Mesodermal cell (in vitro differentiated cells): Measurements from ENCODE around the gene RTRAF.
A peak's percentile ranks its signal among the peaks of the same experiment; 100 is the strongest.

Experiments
- H3K27ac ChIP-seq: 2 replicates; pipeline ENCODE4 v1.7.0; 2013; ENCODE audit warnings: mild to moderate bottlenecking, low read depth, low read length, moderate library complexity; ENCODE audit not compliant: severe bottlenecking
- H3K36me3 ChIP-seq: 2 replicates; pipeline ENCODE4 v1.7.1; 2013; ENCODE audit warnings: mild to moderate bottlenecking, low read length, moderate library complexity; ENCODE audit not compliant: control insufficient read depth, insufficient read depth
- H3K4me1 ChIP-seq: one replicate; pipeline ENCODE4 v1.7.1; 2013; ENCODE audit warnings: mild to moderate bottlenecking, low read length; ENCODE audit not compliant: insufficient read depth, control insufficient read depth, poor library complexity, severe bottlenecking
- H3K4me3 ChIP-seq: 2 replicates; pipeline ENCODE4 v1.7.0; 2013; ENCODE audit warnings: low read length, control low read depth, mild to moderate bottlenecking; ENCODE audit not compliant: insufficient read depth, poor library complexity, severe bottlenecking; ENCODE audit errors: extremely low read depth
- H3K9me3 ChIP-seq: 2 replicates; pipeline ENCODE4 v1.7.1; 2013; ENCODE audit warnings: mild to moderate bottlenecking, low read length, moderate library complexity; ENCODE audit not compliant: control insufficient read depth
- whole genome bisulfite sequencing, 2 experiments: methylation state at CpG; one replicate each; pipeline ENCODE4 v1.1.5; 2013; ENCODE audit warnings: missing lambda C conversion rate in 2 of 2; ENCODE audit not compliant: insufficient coverage in 2 of 2; 5-methylcytosine and 5-hydroxymethylcytosine counted together

The RTRAF gene

DNA sequence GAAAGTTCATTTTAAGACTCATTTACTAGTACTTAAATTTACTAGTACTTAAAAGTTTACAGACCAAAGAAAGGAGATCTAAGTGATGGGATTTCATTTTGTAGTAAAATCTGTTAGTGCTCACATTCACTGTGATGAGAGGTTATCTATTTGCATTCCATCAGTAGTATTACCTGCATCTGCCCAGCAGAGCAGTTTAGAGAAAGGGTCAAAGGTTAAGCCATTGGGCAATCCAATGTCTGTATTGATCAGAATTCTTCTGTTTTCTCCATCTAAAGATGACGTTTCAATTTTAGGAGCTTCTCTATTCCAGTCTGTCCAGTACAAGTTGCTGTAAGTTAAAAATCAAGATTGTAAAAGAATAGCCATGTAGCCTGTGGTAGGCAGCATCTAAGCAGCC lies 18.3 kb downstream of the RTRAF start:
- Histone ChIP-seq H3K4me3 (no peak overlapping the region), H3K27ac (no peak overlapping the region), H3K4me1 (no peaks in the 10 kb centered on the region), H3K36me3 (peaks cover 86% of the 10 kb centered on the region), H3K9me3 (no peaks in the 10 kb centered on the region)
- WGBS, 2 experiments = 100% methylated on average over 1 of the region's 1 CpG

DNA sequence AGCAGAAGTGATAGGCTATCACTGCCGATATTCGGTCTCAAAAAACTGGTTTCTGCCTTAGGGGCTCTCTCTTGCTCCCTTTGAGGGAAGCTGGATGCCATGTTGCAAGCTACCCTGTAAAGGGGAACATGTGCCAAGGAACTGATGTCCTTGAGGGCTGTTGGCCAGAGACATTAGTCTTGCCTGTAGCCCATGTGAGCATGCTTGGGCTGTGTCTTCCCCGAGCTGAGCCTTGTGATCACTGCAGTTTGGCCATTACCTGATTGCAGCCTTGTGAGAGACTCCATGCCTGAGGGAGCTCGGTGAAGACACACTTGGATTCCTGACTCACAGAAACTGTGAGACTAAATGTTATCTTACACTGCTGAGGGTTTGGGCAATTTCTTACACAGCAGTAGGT lies 18.8 kb downstream of the RTRAF start:
- H3K4me3 ChIP-seq = no peak overlapping the region
- WGBS, 2 experiments = 96 to 100% methylated on average over 3 to 4 of the region's 4 CpGs
- H3K27ac ChIP-seq = no peak overlapping the region
- H3K36me3 ChIP-seq = peaks cover 83% of the 10 kb centered on the region
- no peaks in the 10 kb centered on the region for H3K9me3 ChIP-seq
- H3K4me1 ChIP-seq = no peaks in the 10 kb centered on the region

DNA sequence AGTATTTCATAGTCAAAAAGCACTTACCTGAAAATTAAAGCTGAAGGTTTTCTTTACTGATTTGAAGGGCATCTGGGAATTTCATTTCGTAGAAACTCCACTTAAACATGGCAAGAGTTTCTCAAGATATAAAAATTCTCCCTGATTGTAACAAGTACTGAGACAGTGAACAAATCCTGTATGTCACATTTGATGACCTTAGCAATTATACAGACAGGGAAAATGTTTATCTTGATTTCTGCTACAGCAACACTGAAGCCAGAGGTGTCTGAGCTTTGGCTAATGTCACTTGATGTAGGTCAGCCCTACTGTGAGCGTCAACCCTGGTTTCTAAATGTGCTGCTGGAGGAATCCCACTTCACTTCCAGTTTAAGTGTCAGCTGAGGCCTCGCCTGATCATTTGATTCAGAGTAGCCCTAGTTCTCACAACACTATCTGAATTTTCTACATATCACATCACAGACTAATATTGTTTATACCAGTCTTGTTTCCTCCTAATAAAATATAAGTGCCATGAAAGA lies 20.9 kb downstream of the RTRAF start:
- WGBS, 2 experiments = 94 to 100% methylated on average over 2 of the region's 3 CpGs
- Histone ChIP-seq H3K36me3 (peaks cover 85% of the 10 kb centered on the region), H3K4me3 (no peak overlapping the region)

DNA sequence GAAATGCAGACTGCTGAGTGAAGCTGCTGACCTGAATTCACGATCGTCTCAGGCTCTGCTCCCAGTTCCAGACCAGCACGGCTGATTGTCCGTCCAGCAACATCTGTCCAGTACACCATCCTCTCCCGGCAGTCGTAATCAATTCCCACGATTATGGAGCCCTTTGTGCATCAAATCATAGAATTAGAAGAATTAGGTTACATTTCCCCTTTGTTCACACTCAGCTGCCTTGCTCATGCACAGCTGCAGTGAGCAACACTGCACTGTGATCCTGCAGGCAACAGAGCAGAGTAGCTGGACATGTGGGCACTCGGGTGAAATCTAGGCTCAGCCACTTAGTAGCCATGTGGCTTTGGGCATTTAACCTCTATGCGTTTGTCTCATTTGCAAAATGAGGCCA lies 22.2 kb downstream of the RTRAF start:
- H3K36me3 ChIP-seq = peaks cover 78% of the 10 kb centered on the region
- H3K27ac ChIP-seq = peak overlapping the region; percentile 10
- 98% methylated on average over 9 of the region's 9 CpGs for WGBS, 2 experiments
- H3K9me3 ChIP-seq = no peaks in the 10 kb centered on the region
- H3K4me1 ChIP-seq = peaks cover 13% of the 10 kb centered on the region
- no peak overlapping the region for H3K4me3 ChIP-seq

More for the DNA sequence above, 20.9 kb downstream of the RTRAF start:
- Histone ChIP-seq H3K4me1 (peaks cover 2% of the 10 kb centered on the region), H3K9me3 (no peaks in the 10 kb centered on the region), H3K27ac (no peak overlapping the region)

DNA sequence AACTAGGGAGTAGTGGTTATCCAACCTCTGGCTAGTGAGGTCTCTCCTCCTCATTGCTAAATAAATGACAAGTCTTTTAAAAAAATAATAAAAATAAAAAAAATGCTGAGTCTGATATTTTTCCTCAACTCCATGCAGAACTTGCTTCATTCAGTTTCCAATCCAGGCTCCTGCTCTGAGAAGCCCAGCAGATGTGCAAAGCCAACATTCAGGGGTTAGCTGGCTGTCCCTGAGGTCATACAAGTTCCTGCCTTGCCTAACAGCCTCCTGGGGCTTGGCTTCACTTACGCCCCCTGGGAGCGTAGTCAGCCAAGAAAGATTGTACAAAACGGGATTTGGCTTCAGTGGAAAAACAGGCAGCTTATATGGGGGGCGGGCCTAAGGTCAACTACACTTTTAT lies 23.3 kb downstream of the RTRAF start:
- Histone ChIP-seq H3K4me1 (peaks cover 18% of the 10 kb centered on the region), H3K36me3 (peaks cover 80% of the 10 kb centered on the region), H3K27ac (no peak overlapping the region), H3K4me3 (no peak overlapping the region), H3K9me3 (no peaks in the 10 kb centered on the region)
- 88 to 94% methylated on average over 3 to 4 of the region's 4 CpGs for WGBS, 2 experiments

DNA sequence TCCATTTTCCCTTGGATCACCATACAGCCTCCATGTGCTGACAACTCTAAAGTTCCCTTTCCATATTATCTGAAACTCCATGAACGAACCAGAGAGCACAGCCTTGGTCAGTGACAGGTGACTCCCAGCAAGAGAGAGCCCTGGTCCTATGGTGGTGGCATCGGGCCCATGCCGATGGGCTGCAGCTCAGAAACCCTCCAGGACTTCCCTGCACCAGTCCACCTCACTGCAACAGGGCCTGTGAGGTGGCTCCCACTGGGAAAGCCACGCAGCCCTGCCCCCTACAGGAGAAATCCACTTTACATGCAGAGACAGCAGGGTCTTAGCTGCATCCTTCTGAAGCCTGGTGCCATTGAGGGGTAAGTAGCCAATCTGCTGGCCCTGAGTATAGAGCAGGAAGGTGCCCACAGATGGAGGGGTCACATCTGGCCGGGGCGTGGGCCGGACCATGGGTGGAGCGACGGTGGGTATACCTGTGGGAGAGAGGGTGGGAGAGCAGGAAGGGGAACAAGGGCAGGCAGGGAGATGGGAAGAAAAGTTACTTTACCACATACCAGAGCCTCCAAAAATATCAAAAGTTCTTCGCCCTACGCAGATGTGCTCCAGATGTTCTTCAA lies 24.7 kb downstream of the RTRAF start:
- 88% methylated on average over 6 of the region's 11 CpGs; no CpG with 5 or more reads in 1 of the 2 experiments for WGBS, 2 experiments
- Histone ChIP-seq H3K4me1 (peaks cover 18% of the 10 kb centered on the region), H3K4me3 (no peak overlapping the region), H3K36me3 (peaks cover 80% of the 10 kb centered on the region), H3K27ac (peak overlapping the region; percentile 18), H3K9me3 (no peaks in the 10 kb centered on the region)

DNA sequence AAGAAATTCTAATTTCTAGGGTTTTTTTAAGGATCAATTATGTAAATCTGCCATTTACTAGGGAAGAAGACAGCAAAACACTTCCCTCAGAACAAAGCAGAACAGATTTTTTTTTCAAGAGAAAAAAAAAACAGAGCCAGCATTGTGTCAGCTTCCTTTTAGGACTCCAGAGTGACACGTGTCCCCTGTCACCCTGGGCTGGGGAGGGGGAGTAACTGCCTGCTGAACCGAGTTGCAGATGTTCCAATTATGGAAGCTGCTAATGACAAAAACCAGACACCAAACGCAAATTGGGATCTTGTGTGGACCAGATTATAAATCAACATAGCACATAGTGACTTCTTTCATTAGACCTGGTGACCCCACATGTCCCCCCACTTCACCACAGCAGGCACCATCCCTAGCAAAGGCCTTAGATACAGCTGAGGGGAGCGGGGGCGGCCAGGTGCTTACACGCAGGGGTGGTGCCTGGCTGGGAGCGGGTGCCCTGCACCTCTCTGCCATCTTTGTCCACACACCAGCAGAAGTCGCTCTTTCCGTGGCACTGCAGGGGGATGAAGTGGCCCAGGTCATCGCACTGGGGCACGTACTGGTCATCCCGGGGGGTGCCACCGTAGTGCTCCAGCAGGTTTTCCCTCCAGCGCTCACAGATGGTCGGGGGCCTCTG lies 25.4 kb downstream of the RTRAF start:
- Histone ChIP-seq H3K9me3 (no peaks in the 10 kb centered on the region), H3K36me3 (peaks cover 80% of the 10 kb centered on the region), H3K4me3 (no peak overlapping the region), H3K4me1 (peaks cover 18% of the 10 kb centered on the region), H3K27ac (peak overlapping the region; percentile 18)
- 86 to 91% methylated on average over 14 to 15 of the region's 15 CpGs for WGBS, 2 experiments

DNA sequence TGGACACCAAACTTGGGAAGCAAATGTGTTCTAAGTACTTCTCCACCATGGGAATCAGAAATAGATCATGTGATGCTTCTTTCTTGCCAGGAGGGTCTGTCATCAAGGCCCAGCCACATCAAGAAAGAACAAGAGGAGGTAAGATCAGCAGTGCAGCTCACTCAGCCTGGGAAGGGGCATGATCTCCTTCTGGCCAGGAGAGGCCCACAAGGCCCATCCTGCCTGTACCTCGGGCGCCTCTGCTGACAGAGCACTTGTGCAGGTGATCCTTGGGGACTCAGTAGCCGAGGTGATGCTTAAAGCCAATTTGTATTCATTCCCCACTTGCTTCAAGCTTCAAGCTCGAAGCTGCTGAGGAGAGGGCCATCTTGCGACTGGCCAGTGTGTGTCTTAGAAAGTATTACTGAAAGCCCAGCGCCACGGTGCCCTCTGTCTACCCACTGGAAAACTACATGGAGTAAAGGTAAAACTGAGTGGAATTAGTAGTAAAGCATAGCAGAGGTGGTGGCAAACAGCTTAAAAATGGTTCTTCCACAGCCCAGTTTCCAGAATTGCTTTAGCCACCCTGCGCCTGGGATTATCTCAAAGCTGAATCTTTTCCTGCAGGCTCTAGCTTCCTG lies 26.2 kb downstream of the RTRAF start:
- Histone ChIP-seq H3K27ac (no peak overlapping the region), H3K9me3 (no peaks in the 10 kb centered on the region), H3K36me3 (peaks cover 82% of the 10 kb centered on the region), H3K4me1 (peaks cover 25% of the 10 kb centered on the region), H3K4me3 (no peak overlapping the region)
- 80 to 84% methylated on average over 6 to 8 of the region's 8 CpGs for WGBS, 2 experiments

DNA sequence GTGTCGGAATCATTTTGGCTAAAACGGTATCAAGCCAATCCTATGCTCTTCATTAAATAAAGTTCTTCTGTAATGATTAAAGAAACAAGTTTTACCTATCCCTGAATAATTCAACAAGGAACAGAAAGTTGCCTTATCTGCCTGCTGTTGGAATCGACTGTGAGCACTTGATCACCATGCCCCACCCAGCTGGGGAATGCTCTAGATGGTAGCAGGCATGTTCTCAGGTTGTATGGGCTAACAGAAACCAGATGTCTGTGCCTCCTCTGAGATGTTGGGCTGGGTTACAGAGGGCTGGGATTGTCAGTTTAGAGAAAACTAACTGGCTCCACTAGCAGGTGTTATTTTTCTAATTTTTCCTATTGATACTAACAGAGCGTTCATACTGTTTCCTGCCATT lies 28.9 kb downstream of the RTRAF start:
- 100% methylated on average over 1 of the region's 4 CpGs; no CpG with 5 or more reads in 1 of the 2 experiments for WGBS, 2 experiments
- peaks cover 44% of the 10 kb centered on the region for H3K4me1 ChIP-seq
- no peak overlapping the region for H3K27ac ChIP-seq
- H3K36me3 ChIP-seq = peaks cover 71% of the 10 kb centered on the region
- H3K4me3 ChIP-seq = no peak overlapping the region
- no peaks in the 10 kb centered on the region for H3K9me3 ChIP-seq

DNA sequence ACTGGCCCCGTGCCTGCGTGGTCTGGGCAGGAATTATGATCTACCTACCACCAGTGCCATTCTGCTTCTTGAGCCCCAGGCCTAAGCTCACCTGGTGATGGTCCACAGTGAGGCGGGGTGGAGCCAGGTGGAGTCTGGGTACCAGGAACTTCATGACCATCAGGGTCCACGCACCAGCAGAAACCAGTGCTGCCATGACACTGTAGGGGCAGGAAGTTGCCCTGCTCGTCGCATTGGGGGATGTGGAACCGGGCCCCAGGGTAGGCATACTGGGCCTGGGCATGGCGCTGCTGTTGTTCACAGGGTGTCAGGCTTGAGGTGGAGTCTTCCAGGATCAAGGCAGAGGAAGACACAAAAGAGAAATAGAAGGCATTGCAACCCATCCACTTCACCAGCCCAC lies 29.6 kb downstream of the RTRAF start:
- 97 to 100% methylated on average over 6 to 8 of the region's 8 CpGs for WGBS, 2 experiments
- Histone ChIP-seq H3K9me3 (no peaks in the 10 kb centered on the region), H3K4me3 (no peak overlapping the region), H3K27ac (no peak overlapping the region), H3K36me3 (peaks cover 71% of the 10 kb centered on the region), H3K4me1 (peaks cover 51% of the 10 kb centered on the region)
